Activated naive CD4-positive, alpha-beta T cell treated with anti-CD3 and anti-CD28 coated beads, Interleukin-2, amount 50 U/mL, for 24 hours (primary cell): Measurements from ENCODE around the gene PRRT4.

Source experiments
- H3K27ac Mint-ChIP-seq: one replicate; pipeline ENCODE4 v1.8.0; 2021; ENCODE audit warnings: mild to moderate bottlenecking, mixed read lengths
- H3K27me3 Mint-ChIP-seq: one replicate; pipeline ENCODE4 v1.8.0; 2021; ENCODE audit warnings: mixed read lengths
- H3K36me3 Mint-ChIP-seq: one replicate; pipeline ENCODE4 v1.8.0; 2021; ENCODE audit warnings: mixed read lengths
- H3K4me1 Mint-ChIP-seq: one replicate; pipeline ENCODE4 v1.8.0; 2021; ENCODE audit warnings: mixed read lengths
- H3K4me3 Mint-ChIP-seq: one replicate; pipeline ENCODE4 v1.8.0; 2021; ENCODE audit warnings: mild to moderate bottlenecking, mixed read lengths
- H3K9me3 Mint-ChIP-seq: one replicate; pipeline ENCODE4 v1.8.0; 2021; ENCODE audit warnings: mixed read lengths

Gene PRRT4

GRCh38 chr7:128361411-128362379 lies at the start of gene PRRT4:
Gene PRRT4 (minus strand): TSS chr7:128361690.
- Mint-ChIP-seq H3K9me3 (no peaks in the 10 kb centered on the region), H3K4me1 (peaks cover 23% of the 10 kb centered on the region), H3K27ac (peak within 1 kb of the TSS; percentile 62), H3K4me3 (peak within 1 kb of the TSS; percentile 83), H3K27me3 (peaks cover 20% of the 10 kb centered on the region), H3K36me3 (no peaks in the 10 kb centered on the region)

- Mint-ChIP-seq H3K36me3 (no peaks in the 10 kb centered on the region), H3K4me3 (peak overlapping the region; percentile 89), H3K9me3 (no peaks in the 10 kb centered on the region), H3K27me3 (no peaks in the 10 kb centered on the region), H3K27ac (no peak overlapping the region), H3K4me1 (peaks cover 31% of the 10 kb centered on the region)
These were observed 48.9 kb upstream of the PRRT4 start for GRCh38 chr7:128410451-128410753.

- Mint-ChIP-seq H3K36me3 (no peaks in the 10 kb centered on the region), H3K9me3 (no peaks in the 10 kb centered on the region), H3K4me1 (peaks cover 33% of the 10 kb centered on the region), H3K27me3 (no peaks in the 10 kb centered on the region), H3K4me3 (peak within 1 kb of the TSS; percentile 89), H3K27ac (no peak within 1 kb of the TSS)
These were observed 48.3 kb upstream of the PRRT4 start, which contains the start of gene IMPDH1 for GRCh38 chr7:128409596-128410450. Gene IMPDH1 (minus strand): TSS chr7:128409982. CDS start chr7:128409901, 81 bp downstream.

DNA sequence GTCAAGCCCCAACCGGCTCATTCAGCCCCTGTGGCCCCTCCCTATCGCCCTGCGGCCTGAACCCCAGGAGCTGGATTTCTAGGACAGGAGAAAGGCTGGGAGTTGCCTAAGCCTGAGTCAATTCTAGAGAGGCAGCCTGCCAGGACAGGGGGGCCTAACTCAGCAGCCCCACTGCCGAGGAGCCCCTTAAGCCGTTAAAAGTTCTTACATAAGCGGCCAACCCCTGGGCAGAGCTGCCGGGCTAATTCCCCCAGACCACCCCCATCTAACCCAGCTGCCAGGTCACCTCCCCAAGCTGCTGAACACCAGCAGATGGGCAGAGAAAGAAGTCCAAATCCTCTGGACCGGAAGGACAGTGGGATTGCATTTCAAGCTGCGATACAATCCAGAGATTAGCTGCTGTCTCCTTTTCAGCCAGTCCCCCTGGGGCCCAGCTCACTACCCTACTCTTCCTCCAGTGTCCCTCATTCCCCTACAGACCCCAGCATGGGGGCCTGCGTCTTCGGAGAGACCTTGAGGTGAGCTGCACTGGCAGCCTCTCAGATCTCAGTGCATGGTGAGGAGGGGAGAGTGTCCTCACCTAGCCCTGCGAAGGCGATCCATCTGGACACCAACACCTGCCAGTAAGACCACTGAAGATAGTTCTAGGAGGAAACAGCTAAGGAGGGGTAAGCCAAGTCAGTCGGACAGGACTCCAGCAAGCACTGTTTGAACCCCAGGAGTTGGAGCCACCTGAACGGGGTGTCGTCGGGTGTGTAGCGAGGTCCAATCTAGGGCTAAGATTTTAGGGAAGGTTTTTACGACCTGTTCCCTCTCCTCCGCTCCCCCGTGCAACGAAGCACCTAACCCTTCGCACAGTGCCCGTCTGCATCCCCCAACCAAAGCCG lies 47.5 kb upstream of the PRRT4 start:
- Mint-ChIP-seq H3K4me1 (peaks cover 42% of the 10 kb centered on the region), H3K27ac (no peak overlapping the region), H3K4me3 (peak overlapping the region; percentile 77), H3K9me3 (no peaks in the 10 kb centered on the region), H3K27me3 (no peaks in the 10 kb centered on the region), H3K36me3 (no peaks in the 10 kb centered on the region)

GRCh38 chr7:128407751-128408708 lies 46.5 kb upstream of the PRRT4 start:
- Mint-ChIP-seq H3K9me3 (no peaks in the 10 kb centered on the region), H3K27ac (no peak overlapping the region), H3K36me3 (no peaks in the 10 kb centered on the region), H3K4me1 (peaks cover 50% of the 10 kb centered on the region), H3K4me3 (peak overlapping the region; percentile 33), H3K27me3 (no peaks in the 10 kb centered on the region)

DNA sequence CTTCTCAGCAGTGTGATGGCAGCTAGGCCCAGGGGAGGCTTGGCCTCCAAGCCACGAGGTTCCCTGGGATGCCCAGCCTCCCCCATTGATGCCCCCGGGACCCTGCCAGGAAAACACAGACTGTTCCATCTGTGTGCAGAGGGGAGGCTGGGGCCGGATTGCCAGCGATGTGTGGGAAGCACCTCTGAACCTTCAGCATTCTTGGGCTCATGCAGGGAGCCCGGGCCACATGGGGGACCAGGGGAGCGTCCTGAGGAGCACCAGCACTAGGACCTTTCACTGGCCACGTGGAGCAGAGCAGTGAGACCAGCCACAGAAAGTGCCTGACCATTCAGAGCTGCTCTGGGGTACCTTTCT lies 45.7 kb upstream of the PRRT4 start:
- Mint-ChIP-seq H3K4me1 (peaks cover 55% of the 10 kb centered on the region), H3K27me3 (no peaks in the 10 kb centered on the region), H3K27ac (no peak overlapping the region), H3K4me3 (no peak overlapping the region), H3K9me3 (no peaks in the 10 kb centered on the region), H3K36me3 (no peaks in the 10 kb centered on the region)

- H3K9me3 Mint-ChIP-seq, result no peaks in the 10 kb centered on the region
- no peaks in the 10 kb centered on the region for H3K27me3 Mint-ChIP-seq
- no peaks in the 10 kb centered on the region for H3K36me3 Mint-ChIP-seq
- H3K27ac Mint-ChIP-seq, result peak overlapping the region; percentile 51
- H3K4me1 Mint-ChIP-seq, result peaks cover 55% of the 10 kb centered on the region
- H3K4me3 Mint-ChIP-seq, result peak overlapping the region; percentile 77
These were observed 45.1 kb upstream of the PRRT4 start for GRCh38 chr7:128406314-128407232.

DNA sequence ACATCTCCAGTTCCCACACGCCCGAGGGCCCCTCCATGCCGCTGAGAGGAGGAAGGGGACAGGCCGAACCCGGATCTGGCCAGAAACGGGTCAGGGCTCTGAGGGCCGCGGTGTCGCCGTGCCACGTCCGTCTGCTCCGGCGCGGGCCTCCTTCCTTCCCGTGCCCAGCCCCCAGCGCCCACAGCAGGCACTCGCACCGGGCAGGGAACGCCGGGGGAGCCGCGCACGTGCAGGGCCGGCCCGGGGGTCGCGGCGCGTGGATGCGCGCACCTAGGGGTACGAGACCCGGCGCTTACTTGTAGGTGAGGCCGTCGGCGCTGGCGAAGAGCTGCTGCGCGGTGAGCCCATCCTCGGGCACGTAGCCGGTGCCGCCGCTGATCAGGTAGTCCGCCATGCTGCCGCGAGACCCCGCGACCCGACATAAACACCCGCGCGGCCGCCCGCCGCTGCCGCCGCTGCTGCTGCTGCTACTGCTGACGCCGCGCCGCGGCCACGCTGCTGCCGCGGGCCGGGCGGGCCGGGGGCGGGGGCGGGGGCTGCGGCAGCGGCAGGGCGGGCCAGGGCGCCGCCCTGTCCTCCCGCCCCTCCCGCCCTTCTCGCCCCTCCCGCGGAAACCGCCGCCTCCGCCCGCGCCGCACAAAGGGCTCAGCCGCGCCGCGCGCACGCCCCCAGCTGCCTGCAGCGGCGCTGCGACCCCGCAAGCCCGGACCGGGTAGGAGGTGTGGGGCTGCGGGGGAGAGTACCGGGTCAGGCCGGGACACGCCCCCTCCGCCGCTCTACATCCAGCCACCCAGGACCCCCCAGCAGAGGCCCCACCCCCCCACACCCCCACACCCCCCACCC lies 44.2 kb upstream of the PRRT4 start:
- H3K9me3 Mint-ChIP-seq, result no peaks in the 10 kb centered on the region
- H3K27ac Mint-ChIP-seq, result no peak overlapping the region
- H3K27me3 Mint-ChIP-seq, result no peaks in the 10 kb centered on the region
- H3K4me1 Mint-ChIP-seq, result peaks cover 55% of the 10 kb centered on the region
- H3K36me3 Mint-ChIP-seq, result no peaks in the 10 kb centered on the region
- peak overlapping the region; percentile 89 for H3K4me3 Mint-ChIP-seq

DNA sequence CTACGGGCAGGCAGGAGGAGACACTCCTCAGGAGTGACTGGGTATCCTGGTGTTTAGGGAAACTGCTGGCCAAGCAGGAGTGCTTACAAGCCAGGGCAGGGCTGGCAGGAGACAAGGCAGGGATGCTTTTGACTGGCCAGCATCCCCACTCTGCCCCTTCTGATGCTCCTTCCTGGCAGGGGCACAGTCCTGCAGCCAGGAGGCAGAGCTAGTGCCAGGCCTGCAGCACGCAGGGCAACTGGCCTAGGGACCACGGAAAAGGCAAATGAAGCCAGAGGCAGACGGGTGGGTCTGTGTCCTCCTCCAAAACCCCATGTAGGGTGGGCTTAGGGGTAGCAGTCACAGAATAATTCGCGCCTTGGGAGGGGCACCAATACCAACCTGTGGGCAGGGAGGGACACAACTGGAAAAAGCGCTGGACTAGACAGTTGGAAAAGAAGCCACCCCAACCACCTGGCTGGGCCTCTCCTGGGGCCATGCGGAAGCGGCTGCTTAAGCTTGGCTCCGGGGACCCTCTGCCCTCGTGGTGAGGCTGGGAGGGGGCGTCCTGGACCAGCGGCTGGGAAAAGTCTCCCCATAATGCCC lies 43.5 kb upstream of the PRRT4 start:
- no peaks in the 10 kb centered on the region for H3K36me3 Mint-ChIP-seq
- peak overlapping the region; percentile 72 for H3K27ac Mint-ChIP-seq
- H3K9me3 Mint-ChIP-seq, result no peaks in the 10 kb centered on the region
- peaks cover 51% of the 10 kb centered on the region for H3K4me1 Mint-ChIP-seq
- H3K27me3 Mint-ChIP-seq, result no peaks in the 10 kb centered on the region
- H3K4me3 Mint-ChIP-seq, result peak overlapping the region; percentile 89

- Mint-ChIP-seq H3K4me3 (peak overlapping the region; percentile 89), H3K9me3 (no peaks in the 10 kb centered on the region)
These were observed 42.7 kb upstream of the PRRT4 start for GRCh38 chr7:128404143-128404681.

DNA sequence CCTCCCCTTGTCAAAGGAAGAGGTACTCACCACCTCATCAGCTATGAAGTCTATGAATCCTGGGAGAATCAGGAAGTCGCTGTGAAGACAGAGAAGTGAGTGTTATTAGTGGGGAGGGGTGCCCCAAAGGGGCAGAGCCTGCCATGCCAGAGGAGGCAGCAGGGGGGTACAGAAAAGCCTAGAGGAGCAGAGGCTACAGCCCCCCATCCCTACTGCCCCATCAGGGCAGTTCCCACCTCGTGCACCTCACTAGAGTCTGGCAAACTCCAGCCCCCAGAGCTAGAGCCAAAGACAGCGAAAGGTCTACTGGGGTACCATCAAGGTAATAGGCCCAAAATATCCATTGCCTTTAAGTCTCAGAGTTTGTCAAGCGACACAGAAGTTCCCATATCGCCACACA lies 42.2 kb upstream of the PRRT4 start:
- Mint-ChIP-seq H3K27me3 (no peaks in the 10 kb centered on the region), H3K27ac (no peak overlapping the region), H3K9me3 (no peaks in the 10 kb centered on the region), H3K36me3 (no peaks in the 10 kb centered on the region), H3K4me1 (peaks cover 44% of the 10 kb centered on the region), H3K4me3 (peak overlapping the region; percentile 1)

More at GRCh38 chr7:128404143-128404681, 42.7 kb upstream of the PRRT4 start:
- peaks cover 49% of the 10 kb centered on the region for H3K4me1 Mint-ChIP-seq
- no peaks in the 10 kb centered on the region for H3K36me3 Mint-ChIP-seq
- no peak overlapping the region for H3K27ac Mint-ChIP-seq
- H3K27me3 Mint-ChIP-seq, result no peaks in the 10 kb centered on the region

- Mint-ChIP-seq H3K4me3 (no peak overlapping the region), H3K27me3 (no peaks in the 10 kb centered on the region), H3K27ac (no peak overlapping the region), H3K36me3 (no peaks in the 10 kb centered on the region), H3K9me3 (no peaks in the 10 kb centered on the region), H3K4me1 (peaks cover 35% of the 10 kb centered on the region)
These were observed 40.9 kb upstream of the PRRT4 start for GRCh38 chr7:128402356-128402755.
